Stimulated activated CD8-positive, alpha-beta memory T cell treated with anti-CD3 and anti-CD28 coated beads, Interleukin-4, amount 100 ng/mL, for 48 hours (primary cell): ENCODE measurements around the gene SLC52A3.
"Not testable (repeated sequence)": the region's sequence is repeated elsewhere in the genome, so short reads cannot be mapped to it uniquely, and the experiment has no call there.

ENCODE experiments used
- DNase-seq: peaks from one replicate; pipeline ENCODE4 v3.0.0-alpha.2; 2020

Gene SLC52A3

GRCh38 chr20:768426-768978, at the start of gene SLC52A3:
Gene SLC52A3 (minus strand): TSS chr20:768500. CDS start chr20:765774, 2,726 bp downstream.
- no peak for DNase-seq

- peak; percentile 78 for DNase-seq
Observed at GRCh38 chr20:815914-816606, 47.8 kb upstream of the SLC52A3 start.

DNA sequence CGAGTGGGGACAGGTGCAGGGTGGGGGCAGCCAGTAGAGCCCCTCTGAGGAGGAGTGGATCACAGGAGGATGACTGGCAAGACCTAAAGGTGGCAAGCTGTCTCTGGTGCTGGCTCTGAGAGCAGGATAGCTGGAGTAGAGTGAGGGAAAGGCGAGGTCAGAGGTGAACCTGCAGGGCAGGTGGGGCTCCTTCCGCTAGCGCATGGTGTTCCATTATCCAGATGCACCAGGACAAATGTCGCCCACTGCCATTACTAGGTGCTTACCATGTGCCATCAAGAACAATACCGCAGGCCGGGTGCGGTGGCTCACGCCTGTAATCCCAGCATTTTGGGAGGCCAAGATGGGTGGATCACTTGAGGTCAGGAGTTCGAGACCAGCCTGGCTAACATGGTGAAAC, 46.9 kb upstream of the SLC52A3 start:
- no peak for DNase-seq

GRCh38 chr20:813390-813789, 45.1 kb upstream of the SLC52A3 start:
- no peak for DNase-seq

- DNase-seq: not testable (repeated sequence)
Observed at GRCh38 chr20:812435-812814, 44.1 kb upstream of the SLC52A3 start.

DNA sequence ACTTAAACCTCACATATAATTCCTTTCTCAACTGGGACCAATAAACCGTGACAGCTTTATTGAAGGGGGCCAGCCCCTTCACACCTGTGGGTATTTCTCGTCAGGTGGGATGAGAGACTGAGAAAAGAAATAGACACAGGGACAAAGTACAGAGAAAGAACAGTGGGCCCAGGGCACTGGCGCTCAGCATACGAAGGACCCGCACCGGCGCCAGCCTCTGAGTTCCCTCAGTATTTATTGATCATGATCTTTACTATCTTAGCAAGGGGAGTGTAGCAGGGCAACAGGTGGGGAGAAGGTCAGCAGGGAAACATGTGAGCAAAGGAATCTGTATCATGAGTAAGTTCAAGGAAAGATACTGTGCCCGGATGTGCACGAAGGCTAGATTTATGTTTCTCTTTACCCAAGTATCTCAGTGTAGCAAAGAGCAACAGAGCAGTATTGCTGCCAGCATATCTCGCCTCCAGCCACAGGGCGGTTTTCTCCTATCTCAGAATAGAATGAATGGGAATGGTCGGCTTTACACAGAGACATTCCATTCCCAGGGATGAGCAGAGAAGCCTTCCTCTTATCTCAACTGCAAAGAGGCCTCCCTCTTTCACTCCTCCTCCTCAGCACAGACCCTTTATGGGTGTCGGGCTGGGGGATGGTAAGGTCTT, 43.6 kb upstream of the SLC52A3 start:
- DNase-seq: not testable (repeated sequence)

GRCh38 chr20:805713-806112, 37.4 kb upstream of the SLC52A3 start:
- DNase-seq: no peak

DNA sequence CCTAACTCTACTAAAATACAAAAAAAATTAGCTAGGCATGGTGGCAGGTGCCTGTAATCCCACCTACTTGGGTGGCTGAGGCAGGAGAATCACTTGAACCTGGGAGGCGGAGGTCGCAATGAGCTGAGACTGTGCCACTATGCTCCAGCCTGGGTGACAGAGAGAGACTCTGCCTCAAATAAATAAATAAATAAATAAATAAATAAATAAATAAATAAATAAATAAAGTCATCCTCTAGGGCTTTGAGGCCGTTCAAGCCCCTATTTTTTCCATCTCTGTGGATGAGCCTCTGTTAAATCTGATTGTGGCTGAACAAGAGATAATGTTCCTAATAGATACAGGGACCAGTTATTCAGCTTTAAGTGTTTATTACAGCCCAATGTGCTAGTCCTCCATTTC, 33.4 kb upstream of the SLC52A3 start:
- no peak for DNase-seq

- DNase-seq: not testable (repeated sequence)
Observed at GRCh38 chr20:800026-800425, 31.7 kb upstream of the SLC52A3 start.

DNA sequence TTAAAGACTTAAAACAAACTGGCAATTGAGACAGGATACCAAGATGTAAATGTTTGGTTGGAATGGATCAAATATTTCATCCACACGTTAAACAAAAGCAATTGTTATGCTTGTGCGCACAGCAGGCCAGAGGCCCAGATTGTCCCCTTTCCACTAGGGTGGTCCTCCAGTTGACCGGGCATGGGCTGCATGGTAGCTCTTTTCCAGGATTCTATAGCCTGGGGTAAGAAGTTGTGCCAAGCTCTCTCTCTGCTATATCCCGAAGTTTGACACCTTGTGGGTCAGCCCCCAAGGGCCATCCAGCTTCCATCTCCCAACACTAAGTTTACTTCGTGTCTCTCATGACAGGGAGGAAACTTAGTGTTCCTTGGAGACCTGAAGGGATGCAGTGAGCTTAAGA, 30.4 kb upstream of the SLC52A3 start:
- DNase-seq: not testable (repeated sequence)

DNA sequence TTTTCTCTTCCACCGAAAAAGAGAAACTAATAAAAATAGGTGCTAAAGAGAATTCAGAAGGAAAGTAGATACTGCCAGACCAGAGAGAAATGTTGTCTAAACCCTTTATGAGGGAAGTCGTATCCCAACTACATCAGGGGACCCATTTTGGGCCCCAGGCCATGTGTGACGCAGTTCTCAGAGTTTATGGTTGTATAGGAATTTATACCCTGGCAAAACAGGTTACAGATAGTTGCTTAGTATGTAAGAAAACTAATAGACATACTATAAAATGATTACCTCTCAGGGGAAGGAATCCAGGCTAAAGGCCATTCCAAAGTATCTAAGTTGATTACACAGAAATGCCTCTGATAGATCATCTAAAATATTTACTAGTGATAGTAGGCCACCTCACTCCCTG, 28.6 kb upstream of the SLC52A3 start:
- DNase-seq: no peak

GRCh38 chr20:792248-792647, 23.9 kb upstream of the SLC52A3 start:
- DNase-seq: no peak

GRCh38 chr20:791056-791455, 22.8 kb upstream of the SLC52A3 start:
- no peak for DNase-seq

GRCh38 chr20:787825-788224, 19.5 kb upstream of the SLC52A3 start:
- no peak for DNase-seq

- no peak for DNase-seq
Observed at GRCh38 chr20:779771-780170, 11.5 kb upstream of the SLC52A3 start.

DNA sequence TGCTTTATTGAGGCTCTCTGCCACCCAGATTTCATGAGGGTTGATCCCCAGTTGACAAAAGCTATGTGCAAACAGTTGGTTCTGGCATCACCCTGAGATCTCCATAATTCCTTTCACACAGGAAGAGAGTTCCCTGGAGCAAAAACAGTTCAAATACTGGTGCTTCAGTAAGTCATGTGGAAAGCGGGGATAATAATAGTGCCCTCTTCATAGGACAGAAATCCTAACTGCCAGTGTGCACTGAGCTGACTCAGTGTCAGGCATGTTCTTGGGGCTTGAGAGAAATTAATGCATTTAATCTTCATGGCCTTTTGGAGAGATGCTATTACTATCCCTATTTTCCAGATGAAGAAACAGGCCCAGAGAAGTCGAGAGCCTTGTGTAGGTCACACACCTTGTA, 7.9 kb upstream of the SLC52A3 start:
- DNase-seq: no peak

- no peak for DNase-seq
Observed at GRCh38 chr20:775679-776135, 7.4 kb upstream of the SLC52A3 start.

DNA sequence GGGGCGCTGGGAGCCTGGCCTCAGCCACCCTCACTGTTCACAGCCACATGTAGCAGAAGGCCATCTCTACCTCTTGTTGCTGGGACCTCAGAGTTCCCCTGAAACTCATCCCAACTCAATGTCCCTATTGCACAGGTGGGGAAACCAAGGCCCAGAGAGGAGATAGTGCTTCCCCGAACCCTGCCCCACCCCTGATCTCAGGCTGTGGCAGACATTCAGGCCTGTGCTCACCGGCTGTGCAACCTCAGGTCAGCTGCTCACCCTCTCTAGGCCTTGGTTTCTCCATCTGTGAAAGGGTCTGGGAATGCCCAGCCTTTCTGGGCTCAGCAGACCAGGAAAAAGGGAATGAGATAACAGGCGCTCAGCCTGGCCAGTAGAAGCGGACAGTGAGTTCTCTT, 6.4 kb upstream of the SLC52A3 start:
- DNase-seq: no peak

DNA sequence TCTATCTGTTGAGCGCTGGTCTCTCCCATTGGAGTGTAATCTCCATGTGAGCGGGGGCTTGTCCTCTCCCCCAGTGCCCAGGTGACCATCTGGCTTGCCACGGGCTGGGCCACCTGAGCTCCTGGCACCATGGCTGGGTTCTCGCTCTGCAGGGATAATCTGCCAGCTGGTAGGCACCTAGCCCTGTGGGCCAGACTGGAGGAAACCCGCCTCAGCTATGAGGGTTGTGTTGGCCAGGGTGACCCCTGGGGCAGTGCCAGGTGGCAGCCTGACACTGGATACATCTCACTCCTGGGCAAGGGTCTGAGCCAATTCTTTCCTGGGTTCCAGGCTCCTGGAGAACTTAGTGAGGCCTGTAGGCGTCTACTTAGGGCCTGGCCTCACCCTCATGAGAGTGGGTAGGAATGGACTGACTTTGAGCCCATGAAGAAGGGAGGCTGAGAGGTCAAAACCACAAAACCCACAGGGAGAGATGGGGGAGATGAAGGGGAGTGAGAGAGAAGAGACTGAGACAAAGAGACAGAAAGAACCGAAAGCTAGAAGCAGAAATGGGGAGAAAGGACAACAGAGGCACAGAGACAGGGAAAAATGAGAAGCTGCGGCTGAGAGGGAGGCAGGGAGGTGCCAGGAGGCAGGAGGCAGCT, 5.8 kb upstream of the SLC52A3 start:
- DNase-seq: no peak

GRCh38 chr20:772806-773205, 4.5 kb upstream of the SLC52A3 start:
- DNase-seq: no peak

- DNase-seq: no peak
Observed at GRCh38 chr20:771741-772464, 3.6 kb upstream of the SLC52A3 start.

DNA sequence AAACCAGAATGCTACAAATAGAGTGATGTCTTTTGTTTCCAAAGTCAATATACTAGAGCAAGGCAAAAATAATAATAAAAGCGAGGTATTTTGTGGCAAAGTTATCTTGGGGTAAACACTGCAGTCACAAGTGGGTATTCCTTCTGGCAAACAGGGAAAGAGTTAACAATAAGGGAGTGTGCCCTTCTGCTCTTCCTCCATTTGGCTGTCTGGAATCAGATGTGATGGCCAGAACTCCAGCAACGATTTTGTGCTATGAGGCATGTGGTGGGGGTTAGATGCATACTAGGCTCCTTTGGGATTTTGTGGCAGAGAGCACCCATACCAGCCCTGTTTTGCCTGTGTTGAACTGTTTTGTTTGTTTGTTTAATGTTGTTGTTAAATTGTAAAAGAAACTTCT, 2.4 kb upstream of the SLC52A3 start:
- DNase-seq: no peak

DNA sequence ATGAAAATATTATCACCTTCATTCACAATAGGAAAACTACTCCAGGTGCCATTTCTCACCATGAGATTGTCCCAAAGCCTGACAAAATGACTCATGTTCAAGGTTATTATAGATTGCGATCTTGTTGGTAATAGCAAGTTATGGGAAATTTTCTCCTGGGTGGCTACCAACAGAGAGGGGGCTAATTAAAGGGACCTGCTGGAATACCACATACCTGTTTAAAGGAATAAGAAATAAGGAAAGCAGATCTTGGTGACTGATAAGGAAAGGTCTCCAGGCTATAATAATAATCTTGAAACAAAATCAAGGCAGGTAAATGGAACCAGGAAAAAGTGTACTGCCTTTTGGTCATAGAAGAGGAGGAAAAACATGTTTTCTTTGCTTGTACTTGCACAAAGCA, 1.4 kb downstream of the SLC52A3 start:
- no peak for DNase-seq
